ENCODE measurements around the gene ISX.

DNA sequence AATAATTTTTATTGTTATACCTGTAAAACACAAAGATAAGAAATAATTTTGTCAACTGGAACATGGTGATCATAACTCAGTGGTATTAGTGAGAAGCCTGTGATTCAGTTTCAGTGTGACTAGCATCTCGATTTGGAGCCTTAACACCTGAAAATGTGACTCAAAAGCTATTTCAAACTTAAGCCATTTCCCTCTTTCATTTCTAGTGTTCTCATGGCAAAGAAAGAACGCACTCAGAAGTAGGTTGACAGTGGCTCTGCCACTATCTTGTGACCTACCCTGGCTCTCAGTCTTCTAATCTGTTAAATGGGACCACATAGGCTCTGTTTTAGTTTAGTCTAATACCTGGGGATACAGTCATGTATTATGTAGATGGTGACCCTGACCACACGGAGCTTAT lies 62.7 kb downstream of the ISX start:
- TF ChIP-seq CTCF (IDR thresholded peaks at IDR 0.05; ENCODE audit: low read depth, low read length) (no peak), MAX (IDR thresholded peaks at IDR 0.05; ENCODE audit: low read depth, low read length) (no peak)

Measured in NB4 (cell line).